Type B pancreatic cell (in vitro differentiated cells): Measurements from ENCODE around the gene HDGFL3. TPM values are rescaled to one million over a fixed set of nuclear protein-coding genes. Genes with fewer than 3 reads are reported as not detected.

Source experiments
- DNase-seq: peaks from one replicate; pipeline ENCODE4 v3.0.0; 2021; ENCODE audit warnings: mixed read lengths; ENCODE audit not compliant: unreplicated experiment; ENCODE audit errors: extremely low spot score
- H3K27ac Mint-ChIP-seq: 2 replicates; pipeline ENCODE4 v1.8.0; 2021; ENCODE audit warnings: mild to moderate bottlenecking, mixed read lengths
- H3K27me3 Mint-ChIP-seq: 2 replicates; pipeline ENCODE4 v1.8.0; 2021; ENCODE audit warnings: mixed read lengths
- H3K36me3 Mint-ChIP-seq: 2 replicates; pipeline ENCODE4 v1.8.0; 2021; ENCODE audit warnings: mixed read lengths
- H3K4me1 Mint-ChIP-seq: one replicate; pipeline ENCODE4 v1.8.0; 2021; ENCODE audit warnings: mixed read lengths; ENCODE audit not compliant: unreplicated experiment
- H3K4me3 Mint-ChIP-seq: 2 replicates; pipeline ENCODE4 v1.8.0; 2021; ENCODE audit warnings: mild to moderate bottlenecking, mixed read lengths
- H3K9me3 Mint-ChIP-seq: 2 replicates; pipeline ENCODE4 v1.8.0; 2021; ENCODE audit warnings: mixed read lengths
- CTCF ChIP-seq: fragments of 200-600 bp; sonication (generic); conservative IDR thresholded peaks from 2 replicates; pipeline ENCODE4 v1.5.0; 2021; ENCODE audit warnings: antibody characterized with exemption, mild to moderate bottlenecking
- total RNA-seq: library from RNA; stranded (reverse); gene quantifications from 2 replicates; pipeline ENCODE4 v1.2.1, GENCODE V29; 2021; ENCODE audit warnings: low replicate concordance

HDGFL3 gene
- total RNA-seq, 1 donor from 2014 or later, result 78.8 TPM

- Mint-ChIP-seq H3K36me3 (no peaks in the 10 kb centered on the region), H3K27me3 (no peaks in the 10 kb centered on the region), H3K4me1 (peaks cover 36% of the 10 kb centered on the region), H3K4me3 (peak overlapping the region; percentile 66), H3K27ac (no peak overlapping the region), H3K9me3 (no peaks in the 10 kb centered on the region)
- no peak for DNase-seq
- no peak for TF ChIP-seq CTCF
Observed at GRCh38 chr15:83204697-83205096, 2.9 kb downstream of the HDGFL3 start.

GRCh38 chr15:83203543-83203942 is 4.1 kb downstream of the HDGFL3 start:
- no peak overlapping the region for H3K4me3 Mint-ChIP-seq
- H3K9me3 Mint-ChIP-seq, result no peaks in the 10 kb centered on the region
- no peaks in the 10 kb centered on the region for H3K27me3 Mint-ChIP-seq
- no peaks in the 10 kb centered on the region for H3K36me3 Mint-ChIP-seq
- peaks cover 44% of the 10 kb centered on the region for H3K4me1 Mint-ChIP-seq
- TF ChIP-seq CTCF, result no peak
- no peak for DNase-seq
- H3K27ac Mint-ChIP-seq, result no peak overlapping the region

- Mint-ChIP-seq H3K27me3 (no peaks in the 10 kb centered on the region), H3K9me3 (no peaks in the 10 kb centered on the region), H3K27ac (no peak overlapping the region), H3K4me3 (no peak overlapping the region), H3K4me1 (peaks cover 48% of the 10 kb centered on the region), H3K36me3 (no peaks in the 10 kb centered on the region)
- DNase-seq, result no peak
- no peak for TF ChIP-seq CTCF
Observed at GRCh38 chr15:83200589-83200988, 7.0 kb downstream of the HDGFL3 start.

- H3K27ac Mint-ChIP-seq, result no peak overlapping the region
- DNase-seq, result no peak
Observed at GRCh38 chr15:83200162-83200561, 7.5 kb downstream of the HDGFL3 start.

DNA sequence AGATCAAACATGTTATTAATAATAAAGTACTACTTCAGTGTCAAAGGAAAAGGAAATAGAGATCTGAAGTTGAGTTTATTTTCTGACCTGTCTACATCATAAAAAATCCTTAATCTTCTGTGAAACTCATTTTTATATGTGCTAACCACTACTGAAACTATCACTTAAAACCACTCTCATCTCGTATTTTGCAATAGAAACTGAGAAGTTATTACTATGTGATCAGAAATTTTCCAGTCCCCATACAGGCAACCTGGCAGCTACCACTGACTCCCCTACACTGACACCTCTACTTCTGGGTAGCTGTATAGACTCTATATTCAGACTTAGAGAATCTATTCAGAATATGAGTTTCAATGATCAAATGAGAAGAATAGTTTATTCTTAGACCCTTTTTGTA is 8.3 kb downstream of the HDGFL3 start:
- TF ChIP-seq CTCF, result no peak
- Mint-ChIP-seq H3K36me3 (no peaks in the 10 kb centered on the region), H3K4me3 (no peak overlapping the region), H3K27ac (no peak overlapping the region), H3K27me3 (no peaks in the 10 kb centered on the region), H3K4me1 (peaks cover 37% of the 10 kb centered on the region), H3K9me3 (no peaks in the 10 kb centered on the region)
- no peak for DNase-seq

More at GRCh38 chr15:83200162-83200561, 7.5 kb downstream of the HDGFL3 start:
- no peaks in the 10 kb centered on the region for H3K36me3 Mint-ChIP-seq
- H3K4me1 Mint-ChIP-seq, result peaks cover 45% of the 10 kb centered on the region
- H3K4me3 Mint-ChIP-seq, result no peak overlapping the region
- H3K9me3 Mint-ChIP-seq, result no peaks in the 10 kb centered on the region
- no peak for TF ChIP-seq CTCF
- no peaks in the 10 kb centered on the region for H3K27me3 Mint-ChIP-seq

DNA sequence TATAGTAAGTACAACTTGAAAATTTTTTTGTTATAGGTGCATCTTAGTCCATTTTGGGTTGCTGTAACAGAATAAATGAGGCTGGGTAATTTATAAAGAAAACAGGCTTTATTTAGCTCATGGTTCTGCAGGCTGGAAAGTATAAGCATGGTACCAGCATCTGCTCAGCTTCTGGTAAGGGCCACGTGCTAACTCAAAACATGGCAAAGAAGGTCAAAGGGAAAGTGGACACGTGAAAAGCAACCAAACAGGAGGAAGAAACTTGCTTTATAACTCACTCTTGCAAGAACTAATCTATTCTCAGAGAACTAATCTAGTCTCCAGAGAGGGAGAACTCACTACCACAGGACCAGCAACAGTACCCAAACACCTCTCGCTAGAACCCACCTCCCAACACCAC is 9.1 kb downstream of the HDGFL3 start:
- H3K36me3 Mint-ChIP-seq, result peaks cover 5% of the 10 kb centered on the region
- H3K4me1 Mint-ChIP-seq, result peaks cover 39% of the 10 kb centered on the region
- no peak overlapping the region for H3K4me3 Mint-ChIP-seq
- TF ChIP-seq CTCF, result no peak
- no peaks in the 10 kb centered on the region for H3K9me3 Mint-ChIP-seq
- no peaks in the 10 kb centered on the region for H3K27me3 Mint-ChIP-seq
- H3K27ac Mint-ChIP-seq, result no peak overlapping the region
- DNase-seq, result no peak
